HG03066 (cell line): Measurements from ENCODE around the gene FHOD3.

ENCODE experiments used
- ATAC-seq: cut with Tn5 transposase; IDR thresholded peaks from one replicate; pipeline ENCODE4 v1.9.1; 2021; ENCODE audit warnings: low read depth; ENCODE audit not compliant: unreplicated experiment

Gene FHOD3

GRCh38 chr18:36321658-36322407 is 24.3 kb downstream of the FHOD3 start:
- no peak for ATAC-seq

- ATAC-seq: no peak
Observed at GRCh38 chr18:36322408-36322728, 24.9 kb downstream of the FHOD3 start.

GRCh38 chr18:36322734-36323133 is 25.2 kb downstream of the FHOD3 start:
- ATAC-seq: no peak

GRCh38 chr18:36323421-36323820 is 25.9 kb downstream of the FHOD3 start:
- ATAC-seq: no peak

GRCh38 chr18:36325846-36326245 is 28.3 kb downstream of the FHOD3 start:
- ATAC-seq: no peak

GRCh38 chr18:36326771-36327170 is 29.3 kb downstream of the FHOD3 start:
- no peak for ATAC-seq

- no peak for ATAC-seq
Observed at GRCh38 chr18:36327352-36328316, 30.1 kb downstream of the FHOD3 start.

GRCh38 chr18:36328385-36328858 is 30.9 kb downstream of the FHOD3 start:
- no peak for ATAC-seq

- ATAC-seq: no peak
Observed at GRCh38 chr18:36328916-36329315, 31.4 kb downstream of the FHOD3 start.

GRCh38 chr18:36329684-36330434 is 32.3 kb downstream of the FHOD3 start:
- no peak for ATAC-seq

- ATAC-seq: no peak
Observed at GRCh38 chr18:36330435-36331052, 33.0 kb downstream of the FHOD3 start.

GRCh38 chr18:36331521-36331971 is 34.0 kb downstream of the FHOD3 start:
- no peak for ATAC-seq

- ATAC-seq: no peak
Observed at GRCh38 chr18:36333414-36333813, 35.9 kb downstream of the FHOD3 start.

GRCh38 chr18:36334798-36335197 is 37.3 kb downstream of the FHOD3 start:
- ATAC-seq: no peak

GRCh38 chr18:36335476-36336279 is 38.2 kb downstream of the FHOD3 start:
- no peak for ATAC-seq

- ATAC-seq: peak; percentile 75
Observed at GRCh38 chr18:36337679-36338402, 40.3 kb downstream of the FHOD3 start.

- ATAC-seq: no peak
Observed at GRCh38 chr18:36338403-36338933, 41.0 kb downstream of the FHOD3 start.

- ATAC-seq: no peak
Observed at GRCh38 chr18:36340246-36340645, 42.7 kb downstream of the FHOD3 start.

GRCh38 chr18:36341944-36342343 is 44.4 kb downstream of the FHOD3 start:
- ATAC-seq: no peak
